Stimulated activated naive CD8-positive, alpha-beta T cell treated with anti-CD3 and anti-CD28 coated beads, Interleukin-15, Interleukin-2, amounts not matched to agents 100 ng/mL and 50 ng/mL, for 24 hours (primary cell): ENCODE data around the gene BPIFB2.

Experiments
- H3K27ac Mint-ChIP-seq: one replicate; pipeline ENCODE4 v1.8.0; 2021; ENCODE audit warnings: mild to moderate bottlenecking, mixed read lengths
- H3K27me3 Mint-ChIP-seq: one replicate; pipeline ENCODE4 v1.8.0; 2021; ENCODE audit warnings: mixed read lengths
- H3K36me3 Mint-ChIP-seq: one replicate; pipeline ENCODE4 v1.8.0; 2021; ENCODE audit warnings: low read depth, mixed read lengths
- H3K4me1 Mint-ChIP-seq: one replicate; pipeline ENCODE4 v1.8.0; 2021; ENCODE audit warnings: low read depth, mixed read lengths
- H3K4me3 Mint-ChIP-seq: one replicate; pipeline ENCODE4 v1.8.0; 2021; ENCODE audit warnings: mild to moderate bottlenecking, mixed read lengths
- H3K9me3 Mint-ChIP-seq: one replicate; pipeline ENCODE4 v1.8.0; 2021; ENCODE audit warnings: mixed read lengths

Gene BPIFB2

DNA sequence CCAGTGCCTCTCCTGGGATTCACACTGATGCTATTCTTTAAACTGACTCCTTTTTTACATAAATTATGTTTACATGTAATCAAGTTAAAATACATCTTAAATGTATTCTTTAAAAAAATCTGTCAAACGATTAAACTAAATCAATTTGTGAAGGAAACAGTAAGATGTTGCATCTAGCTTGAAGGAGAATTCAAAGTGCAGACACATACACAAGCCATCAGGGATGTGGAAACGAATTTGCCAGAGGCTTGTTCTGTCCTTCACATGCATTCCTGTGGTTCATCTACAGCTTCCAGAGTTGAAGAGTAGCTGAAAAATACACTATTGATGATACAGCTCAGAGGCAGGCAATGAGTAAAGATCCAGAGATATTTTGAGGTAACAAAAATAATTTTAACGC is 38.9 kb downstream of the BPIFB2 start:
- Mint-ChIP-seq H3K9me3 (peaks cover 13% of the 10 kb centered on the region), H3K4me1 (no peaks in the 10 kb centered on the region), H3K36me3 (peaks cover 9% of the 10 kb centered on the region), H3K4me3 (no peak overlapping the region), H3K27ac (no peak overlapping the region), H3K27me3 (no peaks in the 10 kb centered on the region)

DNA sequence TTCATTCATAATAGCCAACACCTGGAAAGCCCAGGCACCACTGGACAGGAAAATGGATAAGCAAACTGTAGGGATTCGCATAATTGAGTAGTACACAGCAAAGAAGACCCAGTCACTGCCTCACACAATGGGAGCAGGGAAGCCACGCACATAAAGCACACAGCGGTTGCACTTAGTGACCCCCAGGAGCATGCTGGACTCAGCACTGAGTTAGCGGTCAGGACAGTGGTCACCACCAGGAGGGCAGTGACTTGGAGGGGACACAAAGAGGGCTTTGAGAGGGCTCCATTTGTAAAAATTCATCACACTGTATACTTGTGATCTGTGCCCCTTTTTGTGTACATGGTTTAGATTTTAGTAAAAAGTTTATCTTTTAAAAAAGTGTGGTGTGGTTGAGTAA is 43.8 kb downstream of the BPIFB2 start:
- Mint-ChIP-seq H3K27ac (no peak overlapping the region), H3K27me3 (no peaks in the 10 kb centered on the region)

DNA sequence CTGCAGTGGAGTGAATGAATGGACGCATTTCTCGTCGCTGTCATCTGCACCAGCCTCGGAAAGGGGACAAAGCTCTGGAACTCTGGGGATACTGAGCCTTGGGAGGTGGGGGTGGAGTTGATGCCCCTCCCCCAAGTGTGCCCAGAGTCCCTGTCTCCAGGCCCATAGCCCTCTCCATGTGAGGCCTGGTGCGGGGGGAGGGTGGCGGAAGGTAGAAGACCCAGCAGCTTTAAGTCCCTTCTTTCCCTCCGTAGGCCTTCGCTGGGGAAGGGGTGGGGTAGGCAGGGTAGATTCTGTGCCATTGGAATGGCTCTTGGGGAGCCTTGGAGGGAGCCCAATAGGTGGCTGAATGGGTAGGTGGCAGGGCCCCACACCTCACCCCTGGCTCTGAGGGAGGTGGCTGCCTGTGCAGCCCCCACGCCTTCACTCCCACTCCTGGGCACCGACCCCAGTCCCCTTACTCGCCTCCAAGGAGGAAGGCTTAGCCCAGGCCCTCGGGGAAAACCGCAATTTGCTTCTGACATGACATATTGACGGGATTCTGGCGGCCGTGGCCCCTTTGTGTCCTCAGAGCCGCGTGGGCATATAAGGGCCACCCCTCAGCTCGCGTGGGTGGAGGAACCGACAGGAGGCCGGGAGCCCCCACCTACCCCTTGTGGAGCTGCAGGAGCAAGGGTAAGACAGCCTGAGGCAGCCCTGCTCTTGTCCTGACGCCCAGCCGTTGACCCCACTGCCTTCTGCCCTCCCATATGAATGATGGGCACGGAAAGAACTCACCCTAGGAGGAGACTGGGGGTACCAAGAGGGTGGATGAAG is 46.0 kb downstream of the BPIFB2 start, which contains the start of gene BPIFB3:
Gene BPIFB3 (plus strand): TSS at position 613 of the 816 bp plus-strand sequence. CDS start 1,533 bp downstream, outside the sequence.
- H3K9me3 Mint-ChIP-seq, result no peaks in the 10 kb centered on the region

More for the DNA sequence above, 43.8 kb downstream of the BPIFB2 start:
- Mint-ChIP-seq H3K9me3 (peaks cover 4% of the 10 kb centered on the region), H3K4me3 (no peak overlapping the region), H3K4me1 (no peaks in the 10 kb centered on the region), H3K36me3 (no peaks in the 10 kb centered on the region)

DNA sequence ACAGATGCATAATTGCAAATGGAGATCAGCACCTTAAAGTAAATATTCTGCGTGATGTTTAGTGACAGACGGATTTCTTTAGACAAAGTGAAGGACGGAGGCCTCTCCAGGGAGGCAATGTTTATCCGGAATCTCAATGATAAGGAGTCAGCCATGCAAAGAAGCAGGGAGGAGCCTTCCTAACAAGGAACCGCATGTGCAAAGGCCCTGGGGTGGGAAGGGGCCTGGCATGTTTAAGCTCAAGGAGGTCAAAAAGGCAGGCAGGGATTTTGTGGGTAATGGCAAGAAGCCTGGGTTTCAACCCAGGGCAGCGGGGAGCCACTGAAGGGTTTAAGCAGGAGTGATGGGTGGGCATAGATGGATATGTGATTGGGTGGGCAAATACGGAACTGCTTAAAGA is 46.9 kb downstream of the BPIFB2 start:
- no peaks in the 10 kb centered on the region for H3K4me1 Mint-ChIP-seq
- no peaks in the 10 kb centered on the region for H3K9me3 Mint-ChIP-seq
- no peak overlapping the region for H3K4me3 Mint-ChIP-seq
- no peak overlapping the region for H3K27ac Mint-ChIP-seq
- H3K27me3 Mint-ChIP-seq, result no peaks in the 10 kb centered on the region
- no peaks in the 10 kb centered on the region for H3K36me3 Mint-ChIP-seq

More for the DNA sequence above, 46.0 kb downstream of the BPIFB2 start, which contains the start of gene BPIFB3:
- Mint-ChIP-seq H3K4me3 (no peak within 1 kb of the TSS), H3K36me3 (no peaks in the 10 kb centered on the region), H3K4me1 (no peaks in the 10 kb centered on the region), H3K27me3 (no peaks in the 10 kb centered on the region), H3K27ac (no peak within 1 kb of the TSS)

DNA sequence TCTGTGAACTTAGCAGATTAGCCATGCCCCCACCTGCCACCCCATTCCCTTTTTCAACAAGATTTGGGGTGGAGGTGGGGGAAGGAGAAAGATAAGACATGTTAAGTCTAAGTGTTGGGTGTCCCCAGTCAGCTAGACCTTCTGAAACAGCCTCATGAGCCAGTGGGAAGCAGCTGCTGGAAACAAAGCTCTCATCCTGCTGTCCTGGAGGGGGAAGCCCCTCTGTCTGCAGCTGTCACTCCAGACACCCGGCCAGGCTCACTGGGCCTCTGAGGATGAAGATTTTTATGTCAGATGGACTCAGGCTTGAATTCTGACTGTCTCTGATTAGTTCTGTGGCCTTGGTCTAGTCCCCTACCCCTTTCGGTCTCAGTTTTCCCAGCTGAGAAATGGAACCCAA is 47.3 kb downstream of the BPIFB2 start:
- no peaks in the 10 kb centered on the region for H3K27me3 Mint-ChIP-seq
- H3K27ac Mint-ChIP-seq, result no peak overlapping the region
- H3K4me3 Mint-ChIP-seq, result no peak overlapping the region
- H3K9me3 Mint-ChIP-seq, result no peaks in the 10 kb centered on the region
- no peaks in the 10 kb centered on the region for H3K4me1 Mint-ChIP-seq
- H3K36me3 Mint-ChIP-seq, result no peaks in the 10 kb centered on the region

DNA sequence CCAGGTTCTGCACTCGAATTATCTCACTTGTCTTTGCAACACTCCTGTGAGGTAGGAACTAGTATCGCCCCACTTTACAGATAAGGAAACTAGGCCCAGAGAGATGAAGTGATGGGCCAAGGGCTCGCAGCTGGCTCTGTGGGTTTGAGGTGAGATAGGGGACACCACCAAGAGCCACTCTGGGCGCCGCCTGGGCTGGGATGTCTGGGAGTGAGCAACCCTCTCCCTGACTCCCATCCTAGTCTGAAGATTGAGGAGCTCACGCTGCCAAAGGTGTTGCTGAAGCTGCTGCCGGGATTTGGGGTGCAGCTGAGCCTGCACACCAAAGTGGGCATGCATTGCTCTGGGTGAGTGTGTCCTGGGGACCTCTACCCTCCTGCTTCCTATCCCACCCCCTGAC is 51.6 kb downstream of the BPIFB2 start:
- H3K9me3 Mint-ChIP-seq, result no peaks in the 10 kb centered on the region
- H3K4me3 Mint-ChIP-seq, result no peak overlapping the region
- H3K27ac Mint-ChIP-seq, result no peak overlapping the region
- H3K27me3 Mint-ChIP-seq, result no peaks in the 10 kb centered on the region
- no peaks in the 10 kb centered on the region for H3K4me1 Mint-ChIP-seq
- H3K36me3 Mint-ChIP-seq, result no peaks in the 10 kb centered on the region

DNA sequence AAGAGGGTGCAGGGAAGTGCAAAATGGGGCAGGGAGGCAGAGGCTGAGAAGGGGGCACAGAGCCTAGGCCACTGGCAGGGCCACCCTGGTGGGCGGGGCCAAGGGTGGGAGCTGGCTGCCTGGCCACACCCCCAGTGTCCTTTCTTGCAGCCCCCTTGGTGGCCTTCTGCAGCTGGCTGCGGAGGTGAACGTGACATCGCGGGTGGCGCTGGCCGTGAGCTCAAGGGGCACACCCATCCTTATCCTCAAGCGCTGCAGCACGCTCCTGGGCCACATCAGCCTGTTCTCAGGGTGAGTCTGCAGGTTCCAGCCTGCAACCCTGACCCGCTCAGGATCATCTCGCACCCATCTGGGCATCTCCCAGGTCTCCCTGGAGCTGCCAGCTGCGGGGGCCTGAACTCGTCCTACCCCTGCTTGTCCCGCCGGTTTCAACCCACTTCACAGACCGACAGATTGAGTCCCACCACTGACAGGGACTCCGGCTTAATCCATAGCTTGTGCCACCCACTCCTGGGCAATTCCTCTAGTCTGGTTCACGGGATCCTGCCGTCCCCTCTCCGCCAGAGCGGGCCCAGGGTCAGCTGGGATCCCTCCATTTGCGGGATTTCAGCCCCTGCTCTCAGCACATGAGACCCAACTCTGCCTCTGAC is 52.4 kb downstream of the BPIFB2 start:
- Mint-ChIP-seq H3K36me3 (no peaks in the 10 kb centered on the region), H3K27ac (no peak overlapping the region), H3K4me3 (no peak overlapping the region), H3K9me3 (no peaks in the 10 kb centered on the region), H3K27me3 (no peaks in the 10 kb centered on the region), H3K4me1 (no peaks in the 10 kb centered on the region)

DNA sequence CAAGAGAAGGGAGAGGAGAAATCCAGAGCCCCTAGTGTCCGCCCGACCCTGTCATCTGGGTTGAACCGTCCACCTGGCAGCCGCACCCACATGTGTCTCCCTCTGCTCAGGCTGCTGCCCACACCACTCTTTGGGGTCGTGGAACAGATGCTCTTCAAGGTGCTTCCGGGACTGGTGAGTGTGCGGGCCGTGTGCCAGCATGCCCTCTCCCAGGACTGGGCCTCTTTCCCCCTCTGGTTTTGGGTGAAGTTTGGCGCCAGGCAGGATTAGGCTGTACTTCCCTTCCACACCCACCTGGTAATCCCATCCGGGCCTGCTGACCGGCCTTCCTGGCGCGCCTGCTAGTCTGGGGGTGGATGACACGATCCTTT is 54.1 kb downstream of the BPIFB2 start:
- H3K27ac Mint-ChIP-seq, result no peak overlapping the region
- no peaks in the 10 kb centered on the region for H3K36me3 Mint-ChIP-seq
- H3K4me3 Mint-ChIP-seq, result no peak overlapping the region
- no peaks in the 10 kb centered on the region for H3K9me3 Mint-ChIP-seq
- H3K27me3 Mint-ChIP-seq, result no peaks in the 10 kb centered on the region
- no peaks in the 10 kb centered on the region for H3K4me1 Mint-ChIP-seq

DNA sequence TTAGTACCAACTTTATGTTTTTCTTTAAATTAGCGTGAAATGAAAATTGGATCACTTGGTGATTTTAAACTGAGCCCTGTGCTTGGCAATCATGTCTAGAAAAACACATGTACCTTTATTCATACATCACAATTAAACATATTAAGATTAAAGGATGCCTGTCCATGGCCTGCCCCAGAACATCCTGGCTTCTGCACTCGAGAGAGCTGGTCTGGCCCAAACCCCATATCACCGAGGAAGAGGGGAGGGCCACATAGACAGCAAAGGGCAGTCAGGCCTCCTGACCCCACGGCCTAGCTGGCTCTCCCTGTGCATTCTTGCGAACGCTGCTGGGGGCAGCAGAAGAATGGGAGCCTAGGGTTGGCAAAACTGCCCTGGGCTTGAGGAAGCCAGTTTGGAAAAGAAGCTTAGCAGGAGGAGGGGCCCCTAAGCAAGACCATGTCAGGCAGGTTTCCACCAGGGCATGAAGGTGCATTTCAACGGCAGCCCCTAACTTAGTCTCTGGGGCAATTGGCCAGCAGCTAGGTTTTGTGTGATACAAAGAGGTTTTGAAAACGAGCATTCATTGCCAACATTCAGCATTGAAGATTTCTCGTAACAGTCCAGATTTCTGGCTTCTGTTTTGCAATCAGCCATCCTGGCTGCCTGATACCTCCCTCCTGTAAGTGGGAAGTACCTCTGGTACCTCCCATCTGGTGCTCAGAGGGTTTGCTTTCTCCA is 54.8 kb downstream of the BPIFB2 start:
- Mint-ChIP-seq H3K4me3 (no peak overlapping the region), H3K27ac (no peak overlapping the region), H3K9me3 (no peaks in the 10 kb centered on the region), H3K36me3 (no peaks in the 10 kb centered on the region), H3K4me1 (no peaks in the 10 kb centered on the region), H3K27me3 (no peaks in the 10 kb centered on the region)

DNA sequence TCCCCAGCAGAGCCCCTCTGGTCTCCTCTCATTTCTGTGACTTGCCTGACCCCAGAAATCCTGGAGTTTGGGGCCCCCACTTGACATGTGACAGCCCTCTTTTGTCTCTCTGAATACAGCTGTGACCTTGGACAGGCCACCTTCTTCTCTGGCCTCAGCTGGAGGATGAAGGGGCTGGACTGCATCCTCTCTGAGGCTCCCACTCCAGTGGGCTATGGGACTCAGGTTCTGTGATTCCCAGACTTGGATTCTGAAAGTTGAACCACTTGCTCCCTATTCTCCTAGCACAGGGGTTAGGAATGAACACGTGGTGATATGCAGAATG is 55.3 kb downstream of the BPIFB2 start:
- no peaks in the 10 kb centered on the region for H3K36me3 Mint-ChIP-seq
- no peaks in the 10 kb centered on the region for H3K27me3 Mint-ChIP-seq
- H3K27ac Mint-ChIP-seq, result no peak overlapping the region
- no peak overlapping the region for H3K4me3 Mint-ChIP-seq
- no peaks in the 10 kb centered on the region for H3K9me3 Mint-ChIP-seq
- H3K4me1 Mint-ChIP-seq, result no peaks in the 10 kb centered on the region

DNA sequence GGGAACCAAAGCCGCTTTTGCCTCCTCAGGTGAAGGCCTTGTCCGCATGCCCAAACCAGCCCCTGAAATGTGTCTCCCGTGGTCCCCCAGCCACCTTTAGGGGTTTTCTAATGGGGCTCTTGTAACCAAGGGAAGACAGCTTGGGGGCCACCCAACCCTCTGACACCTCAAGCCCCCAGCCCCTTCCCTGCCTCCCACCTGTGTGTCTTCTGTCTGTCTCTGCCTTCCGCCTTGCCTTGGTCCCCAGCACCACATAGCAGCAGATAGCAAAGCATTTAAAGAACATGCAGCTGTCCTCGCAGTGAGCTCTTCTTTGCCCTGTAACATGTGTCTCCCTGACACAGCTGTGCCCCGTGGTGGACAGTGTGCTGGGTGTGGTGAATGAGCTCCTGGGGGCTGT is 55.8 kb downstream of the BPIFB2 start:
- Mint-ChIP-seq H3K36me3 (no peaks in the 10 kb centered on the region), H3K27me3 (no peaks in the 10 kb centered on the region), H3K9me3 (no peaks in the 10 kb centered on the region), H3K4me1 (no peaks in the 10 kb centered on the region), H3K4me3 (no peak overlapping the region), H3K27ac (no peak overlapping the region)

DNA sequence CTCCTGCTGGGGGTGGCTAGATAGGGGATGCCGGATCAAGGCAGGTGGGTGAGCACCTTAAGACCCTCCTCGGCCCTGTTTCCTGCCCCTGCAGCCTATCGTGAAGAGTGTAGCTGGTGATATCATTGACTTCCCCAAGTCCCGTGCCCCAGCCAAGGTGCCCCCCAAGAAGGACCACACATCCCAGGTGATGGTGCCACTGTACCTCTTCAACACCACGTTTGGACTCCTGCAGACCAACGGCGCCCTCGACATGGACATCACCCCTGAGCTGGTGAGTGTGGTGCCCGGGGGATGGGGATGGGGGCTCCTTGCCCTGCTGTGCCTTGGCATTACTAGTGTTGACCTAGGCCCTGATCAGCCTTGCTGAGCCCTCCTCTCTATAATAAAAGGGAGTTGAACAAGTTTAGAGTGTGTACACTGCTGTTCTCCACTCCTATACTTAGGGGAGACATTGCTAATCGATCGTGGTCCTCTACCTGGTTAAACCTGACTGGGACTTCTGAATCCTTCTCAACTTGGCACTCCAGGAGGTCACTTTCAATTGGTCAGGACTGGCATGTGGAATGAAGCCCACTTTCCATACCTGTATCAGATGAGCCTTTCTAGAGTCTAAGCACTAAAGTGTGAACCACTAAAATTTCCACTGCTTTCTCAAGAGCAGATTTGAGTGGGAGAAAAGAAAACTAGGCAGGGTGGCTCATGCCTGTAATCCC is 57.2 kb downstream of the BPIFB2 start:
- no peaks in the 10 kb centered on the region for H3K36me3 Mint-ChIP-seq
- H3K27ac Mint-ChIP-seq, result no peak overlapping the region
- H3K4me1 Mint-ChIP-seq, result no peaks in the 10 kb centered on the region
- H3K4me3 Mint-ChIP-seq, result no peak overlapping the region
- no peaks in the 10 kb centered on the region for H3K27me3 Mint-ChIP-seq
- H3K9me3 Mint-ChIP-seq, result no peaks in the 10 kb centered on the region

DNA sequence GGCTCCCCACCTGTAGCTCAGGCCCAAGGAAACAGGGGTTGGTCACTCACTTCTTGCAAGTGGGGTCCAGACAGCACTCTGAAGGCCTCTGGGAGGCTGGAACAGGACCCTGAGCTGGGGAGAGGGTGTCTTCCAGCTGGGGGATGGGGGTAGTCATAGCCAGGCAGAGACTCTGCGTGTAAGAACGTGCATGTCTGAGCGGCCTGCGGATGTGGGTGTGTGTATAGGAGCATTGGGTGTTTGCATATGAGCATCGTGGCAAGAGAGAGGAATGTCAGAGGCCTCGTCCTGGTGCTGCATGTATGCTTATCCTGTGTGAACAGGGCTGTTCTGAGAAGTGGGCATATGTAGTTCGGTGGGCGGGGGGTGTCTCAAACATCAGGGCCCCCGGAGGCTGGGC is 58.3 kb downstream of the BPIFB2 start:
- no peaks in the 10 kb centered on the region for H3K36me3 Mint-ChIP-seq
- no peak overlapping the region for H3K4me3 Mint-ChIP-seq
- no peaks in the 10 kb centered on the region for H3K4me1 Mint-ChIP-seq
- no peaks in the 10 kb centered on the region for H3K9me3 Mint-ChIP-seq
- no peaks in the 10 kb centered on the region for H3K27me3 Mint-ChIP-seq
- H3K27ac Mint-ChIP-seq, result no peak overlapping the region

DNA sequence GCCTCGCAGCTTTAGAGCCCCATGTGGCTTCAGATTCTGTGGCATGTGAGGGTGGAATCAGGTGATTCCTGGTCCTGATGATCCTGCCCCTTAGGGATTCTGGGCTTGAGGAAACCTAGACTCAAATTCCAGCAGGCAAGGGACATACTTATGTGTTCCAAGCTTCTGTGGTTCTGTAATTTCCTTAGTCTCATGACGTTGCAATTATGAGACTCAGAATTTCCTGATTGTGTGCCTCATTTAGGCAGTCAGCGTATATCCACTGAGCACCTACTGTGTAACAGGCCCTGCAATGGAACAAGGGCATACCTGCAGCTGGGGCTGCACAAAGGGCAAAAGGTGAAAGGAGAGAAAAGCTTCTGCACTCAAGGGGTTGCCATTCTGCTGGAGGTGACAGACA is 60.3 kb downstream of the BPIFB2 start:
- H3K4me1 Mint-ChIP-seq, result no peaks in the 10 kb centered on the region
- no peak overlapping the region for H3K27ac Mint-ChIP-seq
- H3K27me3 Mint-ChIP-seq, result no peaks in the 10 kb centered on the region
- H3K9me3 Mint-ChIP-seq, result no peaks in the 10 kb centered on the region
- H3K4me3 Mint-ChIP-seq, result no peak overlapping the region
- H3K36me3 Mint-ChIP-seq, result no peaks in the 10 kb centered on the region
